ENCODE results near the gene ADSL.

GRCh38 chr22:40414838-40415505, 68.7 kb downstream of the ADSL start:
- TF ChIP-seq CTCF (conservative IDR thresholded peaks at IDR 0.05; ENCODE audit: low read length) = 0 out of 2 replicates have a peak, but pooled peaks have one; percentile 28
- no peak for TF ChIP-seq EZH2phosphoT487 (IDR thresholded peaks at IDR 0.05; ENCODE audit: borderline replicate concordance, low read depth, low read length)
